Right ventricle myocardium superior (tissue), 1 donor: ENCODE measurements around the gene USP17L17. TPM values are rescaled to one million over a fixed set of nuclear protein-coding genes. Genes with fewer than 3 reads are reported as not detected.
"Not testable (repeated sequence)": the region's sequence is repeated elsewhere in the genome, so short reads cannot be mapped to it uniquely, and the experiment has no call there.

Source experiments
- ATAC-seq: fragments of 200-7000 bp; cut with Tn5 transposase; one replicate; pipeline ENCODE4 v1.9.1; 2020; ENCODE audit warnings: mild to moderate bottlenecking; ENCODE audit not compliant: poor library complexity
- DNase-seq: peaks from one replicate; pipeline ENCODE4 v3.0.0-alpha.2; 2020
- intact Hi-C: fragments of 100-400 bp; cut with DNase I; formaldehyde crosslinking; loops from one replicate; pipeline ENCODE4 v1.11.2; 2022
- long read RNA-seq: library from polyadenylated mRNA; unstranded; transcript quantifications from one replicate; pipeline ENCODE4 v2.0.0, GENCODE V29; 2021
- total RNA-seq: library from RNA; stranded (reverse); fragmentation: NEBNext Ultra II Directional; extraction: Animal tissue kit (Norgen Biotek cat#: 25700); gene quantifications from one replicate; pipeline ENCODE4 v1.2.1, GENCODE V29; 2021
- donor health status: DM: no; HTN: yes; CAD: no; lungs with severe emphysema.

USP17L17 gene, protein sequence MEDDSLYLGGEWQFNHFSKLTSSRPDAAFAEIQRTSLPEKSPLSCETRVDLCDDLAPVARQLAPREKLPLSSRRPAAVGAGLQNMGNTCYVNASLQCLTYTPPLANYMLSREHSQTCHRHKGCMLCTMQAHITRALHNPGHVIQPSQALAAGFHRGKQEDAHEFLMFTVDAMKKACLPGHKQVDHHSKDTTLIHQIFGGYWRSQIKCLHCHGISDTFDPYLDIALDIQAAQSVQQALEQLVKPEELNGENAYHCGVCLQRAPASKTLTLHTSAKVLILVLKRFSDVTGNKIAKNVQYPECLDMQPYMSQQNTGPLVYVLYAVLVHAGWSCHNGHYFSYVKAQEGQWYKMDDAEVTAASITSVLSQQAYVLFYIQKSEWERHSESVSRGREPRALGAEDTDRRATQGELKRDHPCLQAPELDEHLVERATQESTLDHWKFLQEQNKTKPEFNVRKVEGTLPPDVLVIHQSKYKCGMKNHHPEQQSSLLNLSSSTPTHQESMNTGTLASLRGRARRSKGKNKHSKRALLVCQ
- not detected for total RNA-seq
- long read RNA-seq = 0 reads

DNA sequence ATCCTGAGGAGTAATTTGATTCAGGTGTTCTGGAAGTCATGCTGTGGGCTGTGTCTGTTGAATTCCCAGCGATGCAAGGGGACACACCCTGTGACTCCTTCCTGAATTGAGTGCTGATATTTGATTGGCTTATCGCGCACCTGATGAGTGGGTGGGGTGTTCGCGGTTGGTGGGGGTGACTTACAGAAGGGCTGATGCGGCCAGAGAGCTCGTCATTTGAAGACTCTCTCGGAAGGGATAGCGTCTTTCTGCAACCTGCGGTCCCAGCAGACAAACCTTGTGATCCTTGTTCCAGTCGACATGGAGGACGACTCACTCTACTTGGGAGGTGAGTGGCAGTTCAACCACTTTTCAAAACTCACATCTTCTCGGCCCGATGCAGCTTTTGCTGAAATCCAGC is at the start of gene USP17L17:
Gene USP17L17, plus strand, starts transcription at position 301 of the 400 bp plus-strand sequence. Its CDS starts 0 bp downstream, at position 301.
- intact Hi-C loops, ATAC-seq: not testable (repeated sequence)

DNA sequence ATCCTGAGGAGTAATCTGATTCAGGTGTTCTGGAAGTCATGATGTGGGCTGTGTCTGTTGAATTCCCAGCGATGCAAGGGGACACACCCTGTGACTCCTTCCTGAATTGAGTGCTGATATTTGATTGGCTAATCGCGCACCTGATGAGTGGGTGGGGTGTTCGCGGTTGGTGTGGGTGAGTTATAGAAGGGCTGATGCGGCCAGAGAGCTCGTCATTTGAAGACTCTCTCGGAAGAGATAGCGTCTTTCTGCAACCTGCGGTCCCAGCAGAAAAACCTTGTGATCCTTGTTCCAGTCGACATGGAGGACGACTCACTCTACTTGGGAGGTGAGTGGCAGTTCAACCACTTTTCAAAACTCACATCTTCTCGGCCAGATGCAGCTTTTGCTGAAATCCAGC is 33.3 kb upstream of the USP17L17 start, which contains the start of gene USP17L10:
Gene USP17L10, plus strand, starts transcription at position 301 of the 400 bp plus-strand sequence. Its CDS starts 0 bp downstream, at position 301.
- DNase-seq, intact Hi-C loops, ATAC-seq: not testable (repeated sequence)

More for the DNA sequence above, at the start of gene USP17L17:
- not testable (repeated sequence) for DNase-seq

DNA sequence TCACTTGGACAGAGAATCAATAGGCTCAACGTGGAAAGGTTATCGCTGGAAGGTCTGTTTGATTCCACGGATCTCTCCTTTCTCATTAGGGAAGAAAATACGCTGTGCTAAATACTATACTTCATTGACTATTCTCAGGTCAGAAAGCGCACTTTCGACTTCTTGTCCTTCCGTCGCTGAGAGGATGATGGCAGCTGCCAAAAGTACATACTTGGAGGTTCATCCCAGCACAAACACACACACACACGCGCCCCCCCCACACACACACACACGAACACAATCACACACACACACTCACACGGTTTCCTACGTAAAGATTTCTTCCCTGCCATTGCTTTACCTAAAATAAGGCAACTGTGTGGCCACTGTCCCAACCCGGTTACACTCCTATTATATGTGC is 29.0 kb upstream of the USP17L17 start:
- DNase-seq = peak; percentile 29
- intact Hi-C loops, ATAC-seq: not testable (repeated sequence)

DNA sequence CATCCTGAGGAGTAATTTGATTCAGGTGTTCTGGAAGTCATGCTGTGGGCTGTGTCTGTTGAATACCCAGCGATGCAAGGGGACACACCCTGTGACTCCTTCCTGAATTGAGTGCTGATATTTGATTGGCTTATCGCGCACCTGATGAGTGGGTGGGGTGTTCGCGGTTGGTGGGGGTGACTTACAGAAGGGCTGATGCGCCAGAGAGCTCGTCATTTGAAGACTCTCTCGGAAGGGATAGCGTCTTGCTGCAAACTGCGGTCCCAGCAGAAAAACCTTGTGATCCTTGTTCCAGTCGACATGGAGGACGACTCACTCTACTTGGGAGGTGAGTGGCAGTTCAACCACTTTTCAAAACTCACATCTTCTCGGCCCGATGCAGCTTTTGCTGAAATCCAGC is 28.6 kb upstream of the USP17L17 start, which contains the start of gene USP17L11:
Gene USP17L11, plus strand, starts transcription at position 301 of the 400 bp plus-strand sequence. Its CDS starts 0 bp downstream, at position 301.
- ATAC-seq, DNase-seq, intact Hi-C loops: not testable (repeated sequence)

DNA sequence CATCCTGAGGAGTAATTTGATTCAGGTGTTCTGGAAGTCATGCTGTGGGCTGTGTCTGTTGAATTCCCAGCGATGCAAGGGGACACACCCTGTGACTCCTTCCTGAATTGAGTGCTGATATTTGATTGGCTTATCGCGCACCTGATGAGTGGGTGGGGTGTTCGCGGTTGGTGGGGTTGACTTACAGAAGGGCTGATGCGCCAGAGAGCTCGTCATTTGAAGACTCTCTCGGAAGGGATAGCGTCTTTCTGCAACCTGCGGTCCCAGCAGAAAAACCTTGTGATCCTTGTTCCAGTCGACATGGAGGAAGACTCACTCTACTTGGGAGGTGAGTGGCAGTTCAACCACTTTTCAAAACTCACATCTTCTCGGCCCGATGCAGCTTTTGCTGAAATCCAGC is 23.8 kb upstream of the USP17L17 start, which contains the start of gene USP17L12:
Gene USP17L12, plus strand, starts transcription at position 301 of the 400 bp plus-strand sequence. Its CDS starts 0 bp downstream, at position 301.
- DNase-seq, intact Hi-C loops, ATAC-seq: not testable (repeated sequence)

DNA sequence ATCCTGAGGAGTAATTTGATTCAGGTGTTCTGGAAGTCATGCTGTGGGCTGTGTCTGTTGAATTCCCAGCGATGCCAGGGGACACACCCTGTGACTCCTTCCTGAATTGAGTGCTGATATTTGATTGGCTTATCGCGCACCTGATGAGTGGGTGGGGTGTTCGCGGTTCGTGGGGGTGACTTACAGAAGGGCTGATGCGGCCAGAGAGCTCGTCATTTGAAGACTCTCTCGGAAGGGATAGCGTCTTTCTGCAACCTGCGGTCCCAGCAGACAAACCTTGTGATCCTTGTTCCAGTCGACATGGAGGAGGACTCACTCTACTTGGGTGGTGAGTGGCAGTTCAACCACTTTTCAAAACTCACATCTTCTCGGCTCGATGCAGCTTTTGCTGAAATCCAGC is 19.1 kb upstream of the USP17L17 start, which contains the start of gene USP17L13:
Gene USP17L13, plus strand, starts transcription at position 301 of the 400 bp plus-strand sequence. Its CDS starts 0 bp downstream, at position 301.
- DNase-seq, ATAC-seq, intact Hi-C loops: not testable (repeated sequence)

DNA sequence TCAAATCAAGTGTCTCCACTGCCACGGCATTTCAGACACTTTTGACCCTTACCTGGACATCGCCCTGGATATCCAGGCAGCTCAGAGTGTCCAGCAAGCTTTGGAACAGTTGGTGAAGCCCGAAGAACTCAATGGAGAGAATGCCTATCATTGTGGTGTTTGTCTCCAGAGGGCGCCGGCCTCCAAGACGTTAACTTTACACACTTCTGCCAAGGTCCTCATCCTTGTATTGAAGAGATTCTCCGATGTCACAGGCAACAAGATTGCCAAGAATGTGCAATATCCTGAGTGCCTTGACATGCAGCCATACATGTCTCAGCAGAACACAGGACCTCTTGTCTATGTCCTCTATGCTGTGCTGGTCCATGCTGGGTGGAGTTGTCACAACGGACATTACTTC is 13.4 kb upstream of the USP17L17 start:
- peak; percentile 10 for DNase-seq
- ATAC-seq, intact Hi-C loops: not testable (repeated sequence)

DNA sequence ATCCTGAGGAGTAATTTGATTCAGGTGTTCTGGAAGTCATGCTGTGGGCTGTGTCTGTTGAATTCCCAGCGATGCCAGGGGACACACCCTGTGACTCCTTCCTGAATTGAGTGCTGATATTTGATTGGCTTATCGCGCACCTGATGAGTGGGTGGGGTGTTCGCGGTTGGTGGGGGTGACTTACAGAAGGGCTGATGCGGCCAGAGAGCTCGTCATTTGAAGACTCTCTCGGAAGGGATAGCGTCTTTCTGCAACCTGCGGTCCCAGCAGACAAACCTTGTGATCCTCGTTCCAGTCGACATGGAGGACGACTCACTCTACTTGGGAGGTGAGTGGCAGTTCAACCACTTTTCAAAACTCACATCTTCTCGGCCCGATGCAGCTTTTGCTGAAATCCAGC is 9.6 kb upstream of the USP17L17 start, which contains the start of gene USP17L15:
Gene USP17L15, plus strand, starts transcription at position 301 of the 400 bp plus-strand sequence. Its CDS starts 0 bp downstream, at position 301.
- DNase-seq, intact Hi-C loops, ATAC-seq: not testable (repeated sequence)

DNA sequence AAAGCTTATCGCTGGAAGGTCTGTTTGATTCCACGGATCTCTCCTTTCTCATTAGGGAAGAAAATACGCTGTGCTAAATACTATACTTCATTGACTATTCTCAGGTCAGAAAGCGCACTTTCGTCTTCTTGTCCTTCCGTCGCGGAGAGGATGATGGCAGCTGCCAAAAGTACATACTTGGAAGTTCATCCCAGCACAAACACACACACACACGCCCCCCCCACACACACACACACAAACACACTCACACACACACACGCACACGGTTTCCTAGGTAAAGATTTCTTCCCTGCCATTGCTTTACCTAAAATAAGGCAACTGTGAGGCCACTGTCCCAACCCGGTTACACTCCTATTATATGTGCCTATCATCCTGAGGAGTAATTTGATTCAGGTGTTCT is 5.2 kb upstream of the USP17L17 start:
- peak; percentile 41 for DNase-seq
- intact Hi-C loops, ATAC-seq: not testable (repeated sequence)

DNA sequence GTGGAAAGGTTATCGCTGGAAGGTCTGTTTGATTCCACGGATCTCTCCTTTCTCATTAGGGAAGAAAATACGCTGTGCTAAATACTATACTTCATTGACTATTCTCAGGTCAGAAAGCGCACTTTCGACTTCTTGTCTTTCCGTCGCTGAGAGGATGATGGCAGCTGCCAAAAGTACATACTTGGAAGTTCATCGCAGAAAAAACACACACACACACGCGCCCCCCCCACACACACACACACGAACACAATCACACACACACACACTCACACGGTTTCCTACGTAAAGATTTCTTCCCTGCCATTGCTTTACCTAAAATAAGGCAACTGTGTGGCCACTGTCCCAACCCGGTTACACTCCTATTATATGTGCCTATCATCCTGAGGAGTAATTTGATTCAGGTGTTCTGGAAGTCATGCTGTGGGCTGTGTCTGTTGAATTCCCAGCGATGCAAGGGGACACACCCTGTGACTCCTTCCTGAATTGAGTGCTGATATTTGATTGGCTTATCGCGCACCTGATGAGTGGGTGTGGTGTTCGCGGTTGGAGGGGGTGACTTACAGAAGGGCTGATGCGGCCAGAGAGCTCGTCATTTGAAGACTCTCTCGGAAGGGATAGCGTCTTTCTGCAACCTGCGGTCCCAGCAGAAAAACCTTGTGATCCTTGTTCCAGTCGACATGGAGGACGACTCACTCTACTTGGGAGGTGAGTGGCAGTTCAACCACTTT is 4.4 kb downstream of the USP17L17 start, which contains the start of gene USP17L18:
Gene USP17L18, plus strand, starts transcription at position 678 of the 728 bp plus-strand sequence. Its CDS starts 0 bp downstream, at position 678.
- ATAC-seq, intact Hi-C loops: not testable (repeated sequence)
- DNase-seq = peak; percentile 10

DNA sequence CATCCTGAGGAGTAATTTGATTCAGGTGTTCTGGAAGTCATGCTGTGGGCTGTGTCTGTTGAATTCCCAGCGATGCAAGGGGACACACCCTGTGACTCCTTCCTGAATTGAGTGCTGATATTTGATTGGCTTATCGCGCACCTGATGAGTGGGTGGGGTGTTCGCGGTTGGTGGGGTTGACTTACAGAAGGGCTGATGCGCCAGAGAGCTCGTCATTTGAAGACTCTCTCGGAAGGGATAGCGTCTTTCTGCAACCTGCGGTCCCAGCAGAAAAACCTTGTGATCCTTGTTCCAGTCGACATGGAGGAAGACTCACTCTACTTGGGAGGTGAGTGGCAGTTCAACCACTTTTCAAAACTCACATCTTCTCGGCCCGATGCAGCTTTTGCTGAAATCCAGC is 9.4 kb downstream of the USP17L17 start, which contains the start of gene USP17L19:
Gene USP17L19, plus strand, starts transcription at position 301 of the 400 bp plus-strand sequence. Its CDS starts 0 bp downstream, at position 301.
- DNase-seq, intact Hi-C loops, ATAC-seq: not testable (repeated sequence)

DNA sequence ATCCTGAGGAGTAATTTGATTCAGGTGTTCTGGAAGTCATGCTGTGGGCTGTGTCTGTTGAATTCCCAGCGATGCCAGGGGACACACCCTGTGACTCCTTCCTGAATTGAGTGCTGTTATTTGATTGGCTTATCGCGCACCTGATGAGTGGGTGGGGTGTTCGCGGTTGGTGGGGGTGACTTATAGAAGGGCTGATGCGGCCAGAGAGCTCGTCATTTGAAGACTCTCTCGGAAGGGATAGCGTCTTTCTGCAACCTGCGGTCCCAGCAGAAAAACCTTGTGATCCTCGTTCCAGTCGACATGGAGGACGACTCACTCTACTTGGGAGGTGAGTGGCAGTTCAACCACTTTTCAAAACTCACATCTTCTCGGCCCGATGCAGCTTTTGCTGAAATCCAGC is 14.1 kb downstream of the USP17L17 start, which contains the start of gene USP17L20:
Gene USP17L20, plus strand, starts transcription at position 301 of the 400 bp plus-strand sequence. Its CDS starts 0 bp downstream, at position 301.
- intact Hi-C loops, ATAC-seq: not testable (repeated sequence)

DNA sequence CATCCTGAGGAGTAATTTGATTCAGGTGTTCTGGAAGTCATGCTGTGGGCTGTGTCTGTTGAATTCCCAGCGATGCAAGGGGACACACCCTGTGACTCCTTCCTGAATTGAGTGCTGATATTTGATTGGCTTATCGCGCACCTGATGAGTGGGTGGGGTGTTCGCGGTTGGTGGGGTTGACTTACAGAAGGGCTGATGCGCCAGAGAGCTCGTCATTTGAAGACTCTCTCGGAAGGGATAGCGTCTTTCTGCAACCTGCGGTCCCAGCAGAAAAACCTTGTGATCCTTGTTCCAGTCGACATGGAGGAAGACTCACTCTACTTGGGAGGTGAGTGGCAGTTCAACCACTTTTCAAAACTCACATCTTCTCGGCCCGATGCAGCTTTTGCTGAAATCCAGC is 18.9 kb downstream of the USP17L17 start, which contains the start of gene USP17L21:
Gene USP17L21, plus strand, starts transcription at position 301 of the 400 bp plus-strand sequence. Its CDS starts 0 bp downstream, at position 301.
- ATAC-seq, DNase-seq, intact Hi-C loops: not testable (repeated sequence)

More for the DNA sequence above, 14.1 kb downstream of the USP17L17 start, which contains the start of gene USP17L20:
- not testable (repeated sequence) for DNase-seq

DNA sequence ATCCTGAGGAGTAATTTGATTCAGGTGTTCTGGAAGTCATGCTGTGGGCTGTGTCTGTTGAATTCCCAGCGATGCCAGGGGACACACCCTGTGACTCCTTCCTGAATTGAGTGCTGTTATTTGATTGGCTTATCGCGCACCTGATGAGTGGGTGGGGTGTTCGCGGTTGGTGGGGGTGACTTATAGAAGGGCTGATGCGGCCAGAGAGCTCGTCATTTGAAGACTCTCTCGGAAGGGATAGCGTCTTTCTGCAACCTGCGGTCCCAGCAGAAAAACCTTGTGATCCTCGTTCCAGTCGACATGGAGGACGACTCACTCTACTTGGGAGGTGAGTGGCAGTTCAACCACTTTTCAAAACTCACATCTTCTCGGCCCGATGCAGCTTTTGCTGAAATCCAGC is 23.6 kb downstream of the USP17L17 start, which contains the start of gene USP17L22:
Gene USP17L22, plus strand, starts transcription at position 301 of the 400 bp plus-strand sequence. Its CDS starts 0 bp downstream, at position 301.
- DNase-seq, ATAC-seq, intact Hi-C loops: not testable (repeated sequence)

DNA sequence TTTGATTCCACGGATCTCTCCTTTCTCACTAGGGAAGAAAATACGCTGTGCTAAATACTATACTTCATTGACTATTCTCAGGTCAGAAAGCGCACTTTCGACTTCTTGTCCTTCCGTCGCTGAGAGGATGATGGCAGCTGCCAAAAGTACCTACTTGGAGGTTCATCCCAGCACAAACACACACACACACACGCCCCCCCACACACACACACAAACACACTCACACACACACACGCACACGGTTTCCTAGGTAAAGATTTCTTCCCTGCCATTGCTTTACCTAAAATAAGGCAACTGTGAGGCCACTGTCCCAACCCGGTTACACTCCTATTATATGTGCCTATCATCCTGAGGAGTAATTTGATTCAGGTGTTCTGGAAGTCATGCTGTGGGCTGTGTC is 28.0 kb downstream of the USP17L17 start:
- ATAC-seq, intact Hi-C loops: not testable (repeated sequence)
- peak; percentile 53 for DNase-seq
